K562 (cell line): ENCODE results near the gene STX1A. TPM values are rescaled to one million over a fixed set of nuclear protein-coding genes. Genes with fewer than 3 reads are reported as not detected.

Source experiments
- BRD4 ChIP-seq: fragments of 200-600 bp; sonication (generic); IDR thresholded peaks from 2 replicates; pipeline ENCODE4 v1.6.1; 2017; ENCODE audit warnings: inconsistent platforms
- CREB5 ChIP-seq: fragments of 250-450 bp; sonication (Bioruptor Pico); IDR thresholded peaks from 2 replicates; pipeline ENCODE4 v1.5.0; 2020; ENCODE audit warnings: mild to moderate bottlenecking
- HNRNPLL ChIP-seq: fragments of 200-400 bp; formaldehyde crosslinking; IDR thresholded peaks from 2 replicates; pipeline ENCODE4 v1.6.1; 2017; ENCODE audit warnings: low read length, low read depth, mild to moderate bottlenecking; ENCODE audit not compliant: poor library complexity, severe bottlenecking
- KAT2B ChIP-seq: IDR thresholded peaks from one replicate; pipeline ENCODE4 v1.6.1; 2012; ENCODE audit warnings: low read depth, mild to moderate bottlenecking, control low read depth, inconsistent platforms, low read length, moderate library complexity
- MCM5 ChIP-seq: fragments of 450-650 bp; IDR thresholded peaks from 2 replicates; pipeline ENCODE4 v1.6.1; 2016; ENCODE audit warnings: low read depth
- MLX ChIP-seq, 2 experiments: fragments of 450-650 bp in 1 of 2; sonication (generic) in 1 of 2; formaldehyde crosslinking; conservative IDR thresholded peaks; 2 replicates each; pipeline versions ENCODE4 v1.4.0 to v1.8.1; 2020 to 2022; ENCODE audit warnings: mild to moderate bottlenecking in 1 of 2, missing genetic modification reagents in 1 of 2
- NR0B1 ChIP-seq: fragments of 450-650 bp; IDR thresholded peaks from one replicate; pipeline ENCODE4 v1.6.1; 2018; ENCODE audit warnings: mild to moderate bottlenecking, moderate library complexity; ENCODE audit not compliant: partially characterized antibody
- NR2F6 ChIP-seq: fragments of 450-650 bp; formaldehyde crosslinking; IDR thresholded peaks from 2 replicates; pipeline ENCODE4 v1.4.0; 2020; ENCODE audit warnings: mild to moderate bottlenecking
- SNAPC5 ChIP-seq: fragments of 250-450 bp; sonication (Bioruptor Pico); IDR thresholded peaks from 2 replicates; pipeline ENCODE4 v1.8.0; 2021; ENCODE audit warnings: moderate library complexity, mild to moderate bottlenecking, inconsistent platforms
- STAT5B ChIP-seq: fragments of 250-450 bp; sonication (Bioruptor Pico); IDR thresholded peaks from 2 replicates; pipeline ENCODE4 v1.8.0; 2021; ENCODE audit warnings: mild to moderate bottlenecking, inconsistent platforms
- TEAD4 ChIP-seq, 2 experiments: sonication (generic) in 1 of 2; formaldehyde crosslinking in 1 of 2; IDR thresholded peaks; 2 replicates each; pipeline versions ENCODE4 v1.6.1 to v1.8.0; 2012 to 2022; ENCODE audit warnings: borderline replicate concordance in 1 of 2, inconsistent platforms in 1 of 2, low read length in 1 of 2, mild to moderate bottlenecking in 1 of 2, missing genetic modification reagents in 1 of 2
- XRCC3 ChIP-seq: fragments of 450-650 bp; IDR thresholded peaks from 2 replicates; pipeline ENCODE4 v1.6.1; 2017; ENCODE audit warnings: mild to moderate bottlenecking, moderate library complexity
- ZEB2 ChIP-seq: fragments of 450-650 bp; IDR thresholded peaks from 2 replicates; pipeline ENCODE4 v1.6.1; 2016
- ZNF23 ChIP-seq: fragments of 250-450 bp; sonication (Bioruptor Pico); IDR thresholded peaks from 2 replicates; pipeline ENCODE4 v1.4.0; 2020; ENCODE audit warnings: mild to moderate bottlenecking
- ZNF280B ChIP-seq: fragments of 250-450 bp; sonication (Bioruptor Pico); IDR thresholded peaks from 2 replicates; pipeline ENCODE4 v1.5.1; 2021; ENCODE audit warnings: mild to moderate bottlenecking
- ZNF407 ChIP-seq: fragments of 450-650 bp; IDR thresholded peaks from 2 replicates; pipeline ENCODE4 v1.6.1; 2016; ENCODE audit warnings: low read depth
- polyA plus RNA-seq, 8 experiments: library from polyadenylated mRNA; depleted of rRNA in 4 of 8; stranded (reverse) in 5 of 8; unstranded in 3 of 8; fragments of >200 nt; fragmentation: Nextera tagmentation in 2 of 8; fragmentation: Illumina TruSeq in 1 of 8; extraction: Ambion mirVana in 2 of 8; extraction: Trizol in 1 of 8; gene quantifications; 2 replicates each; pipeline versions ENCODE4 v1.2.1 to v1.2.3, GENCODE V29; 2011 to 2014; ENCODE audit warnings: inconsistent platforms in 1 of 8, missing spikeins in 1 of 8
- total RNA-seq, 7 experiments: library from RNA; depleted of rRNA in 6 of 7; stranded (reverse); fragments of >200 nt in 6 of 7; fragmentation: Illumina TruSeq in 2 of 7; extraction: Trizol in 2 of 7; gene quantifications; 2 replicates each; pipeline versions ENCODE4 v1.2.1 to v1.2.3, GENCODE V29; 2011 to 2021; ENCODE audit warnings: low replicate concordance in 1 of 7

The STX1A gene
- total and polyA plus RNA-seq, 9 of the 15 experiments (the other 6 are each of a cell fraction or from before 2014, with no cell fraction given): 0.04 to 15.1 (median 6.3) TPM

- TF ChIP-seq NR0B1: no peak
- no peak for TF ChIP-seq STAT5B (CRISPR knock-in tag)
- TF ChIP-seq TEAD4 (IDR thresholded peaks at IDR 0.05; ENCODE audit: low read length): no peak
- TF ChIP-seq TEAD4 (CRISPR knock-in tag; IDR thresholded peaks at IDR 0.05; ENCODE audit: borderline replicate concordance): no peak
- TF ChIP-seq NR2F6 (CRISPR knock-in tag): no peak
- no peak for TF ChIP-seq CREB5
- no peak for TF ChIP-seq ZNF280B
- TF ChIP-seq ZEB2: 0 out of 2 replicates have a peak, but pooled peaks have one; percentile 4
- no peak for TF ChIP-seq ZNF407
- no peak for TF ChIP-seq KAT2B
- TF ChIP-seq MCM5: no peak
- TF ChIP-seq ZNF23 (CRISPR knock-in tag): no peak
- TF ChIP-seq MLX (CRISPR knock-in tag; conservative IDR thresholded peaks at IDR 0.05): no peak
- TF ChIP-seq BRD4: no peak
- TF ChIP-seq SNAPC5 (CRISPR knock-in tag): no peak
- TF ChIP-seq HNRNPLL: no peak
- TF ChIP-seq XRCC3: no peak
Measured at GRCh38 chr7:73726083-73726466, 6.6 kb upstream of the STX1A start (continued).
